Stimulated activated effector memory CD8-positive, alpha-beta T cell treated with anti-CD3 and anti-CD28 coated beads, Interleukin-12 subunit alpha, Interleukin-12 subunit beta, amount 100 ng/mL, for 72 hours (primary cell): ENCODE results near the gene HIF3A.
"Not testable (repeated sequence)": the region's sequence is repeated elsewhere in the genome, so short reads cannot be mapped to it uniquely, and the experiment has no call there.

ENCODE experiments used
- ATAC-seq: fragments of 150-1000 bp; cut with Tn5 transposase; 2 replicates; pipeline ENCODE4 v1.10.0; 2021
- DNase-seq, 2 donors: peaks; one replicate each; pipeline ENCODE4 v3.0.0; 2021 to 2022; ENCODE audit warnings: low spot score in 2 of 2
- H3K27ac Mint-ChIP-seq: one replicate; pipeline ENCODE4 v1.8.0; 2022; ENCODE audit warnings: mild to moderate bottlenecking, mixed read lengths
- H3K36me3 Mint-ChIP-seq: one replicate; pipeline ENCODE4 v1.8.0; 2022; ENCODE audit warnings: mild to moderate bottlenecking, mixed read lengths
- H3K4me1 Mint-ChIP-seq: one replicate; pipeline ENCODE4 v1.8.0; 2022; ENCODE audit warnings: mixed read lengths
- H3K4me3 Mint-ChIP-seq: one replicate; pipeline ENCODE4 v1.8.0; 2022; ENCODE audit warnings: mild to moderate bottlenecking, mixed read lengths
- H3K9me3 Mint-ChIP-seq: one replicate; pipeline ENCODE4 v1.8.0; 2022; ENCODE audit warnings: mixed read lengths

HIF3A gene

GRCh38 chr19:46374536-46375475 lies 78.0 kb downstream of the HIF3A start:
- Mint-ChIP-seq H3K36me3 (peaks cover 49% of the 10 kb centered on the region), H3K27ac (peak overlapping the region; percentile 14), H3K4me1 (peaks cover 29% of the 10 kb centered on the region), H3K4me3 (no peak overlapping the region), H3K9me3 (no peaks in the 10 kb centered on the region)
- ATAC-seq (no peak), DNase-seq (no peak)

DNA sequence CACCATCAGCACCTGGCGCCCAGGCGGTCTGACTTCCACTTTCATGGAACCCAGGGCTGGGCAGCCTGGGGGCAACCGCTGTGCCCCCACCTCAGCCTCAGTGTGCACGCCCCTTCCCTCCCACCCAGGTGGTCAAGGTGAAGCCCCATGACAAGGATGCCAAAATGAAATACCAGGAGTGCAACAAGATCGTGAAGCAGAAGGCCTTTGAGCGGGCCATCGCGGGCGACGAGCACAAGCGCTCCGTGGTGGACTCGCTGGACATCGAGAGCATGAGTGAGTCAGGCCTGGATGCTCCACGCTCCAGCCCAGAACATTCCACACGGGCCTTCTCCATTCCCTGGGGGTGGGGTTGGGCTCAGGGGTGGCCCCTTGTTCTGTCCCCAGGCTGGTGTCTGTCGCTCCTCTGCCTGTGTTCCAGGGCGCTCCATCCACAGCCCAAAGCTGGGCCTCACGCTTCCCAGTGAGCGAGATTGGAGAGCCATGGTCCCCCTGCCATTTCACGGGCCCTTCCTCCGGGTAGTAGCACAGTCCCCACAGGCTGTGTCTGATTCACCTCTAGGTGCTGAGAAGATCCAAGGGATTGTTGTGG lies 78.7 kb downstream of the HIF3A start:
- Mint-ChIP-seq H3K36me3 (peaks cover 56% of the 10 kb centered on the region), H3K27ac (peak overlapping the region; percentile 14), H3K4me1 (peaks cover 27% of the 10 kb centered on the region)
- ATAC-seq, H3K9me3 Mint-ChIP-seq, H3K4me3 Mint-ChIP-seq, DNase-seq: not testable (repeated sequence)

GRCh38 chr19:46376241-46377153 lies 79.7 kb downstream of the HIF3A start:
- H3K27ac Mint-ChIP-seq, result peak overlapping the region; percentile 14
- H3K36me3 Mint-ChIP-seq, result peaks cover 57% of the 10 kb centered on the region
- no peak for DNase-seq
- no peaks in the 10 kb centered on the region for H3K9me3 Mint-ChIP-seq
- ATAC-seq, result no peak
- H3K4me1 Mint-ChIP-seq, result peaks cover 18% of the 10 kb centered on the region
- no peak overlapping the region for H3K4me3 Mint-ChIP-seq

GRCh38 chr19:46378268-46378667 lies 81.4 kb downstream of the HIF3A start:
- peaks cover 74% of the 10 kb centered on the region for H3K36me3 Mint-ChIP-seq
- no peaks in the 10 kb centered on the region for H3K9me3 Mint-ChIP-seq
- peaks cover 8% of the 10 kb centered on the region for H3K4me1 Mint-ChIP-seq
- ATAC-seq, result no peak
- no peak for DNase-seq
- no peak overlapping the region for H3K4me3 Mint-ChIP-seq
- no peak overlapping the region for H3K27ac Mint-ChIP-seq

DNA sequence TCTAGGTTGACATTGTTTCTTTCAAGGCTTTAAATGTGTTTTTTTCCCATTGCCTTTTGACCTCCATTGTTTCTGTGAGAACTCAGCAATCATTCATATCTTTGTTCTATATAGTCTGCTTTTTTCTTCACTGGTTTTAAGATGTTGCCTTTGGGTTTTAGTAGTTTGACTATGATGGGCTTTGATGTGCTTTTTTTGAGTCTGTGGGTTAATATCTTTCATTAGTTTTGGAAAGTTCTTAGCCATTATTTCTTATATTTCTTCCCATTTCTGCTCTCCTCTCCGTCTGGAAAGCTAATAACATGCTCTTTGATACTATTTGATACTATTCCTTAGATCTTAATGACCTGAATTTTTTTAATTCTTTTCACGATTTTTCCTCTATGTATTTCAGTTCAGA lies 83.8 kb downstream of the HIF3A start:
- peak overlapping the region; percentile 3 for H3K27ac Mint-ChIP-seq
- no peak for DNase-seq
- no peak overlapping the region for H3K4me3 Mint-ChIP-seq
- no peak for ATAC-seq
- H3K4me1 Mint-ChIP-seq, result peaks cover 8% of the 10 kb centered on the region
- H3K36me3 Mint-ChIP-seq, result peaks cover 96% of the 10 kb centered on the region
- no peaks in the 10 kb centered on the region for H3K9me3 Mint-ChIP-seq

GRCh38 chr19:46381346-46381745 lies 84.5 kb downstream of the HIF3A start:
- H3K4me3 Mint-ChIP-seq, result no peak overlapping the region
- H3K36me3 Mint-ChIP-seq, result peaks cover 94% of the 10 kb centered on the region
- no peak for DNase-seq

DNA sequence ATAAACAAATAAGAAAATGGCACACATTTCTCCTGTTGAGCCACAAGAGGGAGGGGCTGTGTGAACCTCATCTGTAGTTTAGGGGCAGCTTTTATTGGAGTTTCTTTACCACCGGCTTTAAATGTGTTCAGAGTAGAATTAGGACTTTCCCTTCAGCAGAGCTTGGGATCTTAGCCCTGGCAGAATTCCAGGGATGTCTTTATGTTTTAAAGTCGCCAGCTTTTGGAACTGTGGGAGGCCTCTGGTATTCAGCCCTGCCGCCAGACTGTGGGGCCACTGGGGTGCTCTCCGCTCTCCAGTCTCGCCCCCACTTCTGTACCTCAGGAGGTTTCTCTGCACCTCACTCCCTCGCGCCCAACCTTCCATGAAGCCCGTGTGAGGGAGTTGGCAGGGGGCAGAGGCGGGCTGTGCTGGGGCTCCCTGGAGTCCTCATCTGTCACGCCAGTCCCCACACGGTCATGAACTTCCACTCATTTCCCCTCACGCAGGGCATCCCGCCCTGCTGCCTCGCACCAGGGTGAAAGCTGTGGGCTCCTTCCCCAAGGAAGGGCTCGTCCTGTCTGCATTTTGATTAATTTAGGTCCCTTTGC lies 85.0 kb downstream of the HIF3A start:
- H3K4me1 Mint-ChIP-seq, result no peaks in the 10 kb centered on the region
- H3K27ac Mint-ChIP-seq, result no peak overlapping the region
- no peak for ATAC-seq
- no peaks in the 10 kb centered on the region for H3K9me3 Mint-ChIP-seq
- DNase-seq, result no peak
- H3K36me3 Mint-ChIP-seq, result peaks cover 93% of the 10 kb centered on the region
- no peak overlapping the region for H3K4me3 Mint-ChIP-seq

More at GRCh38 chr19:46381346-46381745, 84.5 kb downstream of the HIF3A start:
- peak overlapping the region; percentile 3 for H3K27ac Mint-ChIP-seq
- H3K4me1 Mint-ChIP-seq, result peaks cover under 1% of the 10 kb centered on the region
- H3K9me3 Mint-ChIP-seq, result no peaks in the 10 kb centered on the region
- no peak for ATAC-seq

GRCh38 chr19:46383171-46383815 lies 86.5 kb downstream of the HIF3A start:
- ATAC-seq (no peak), DNase-seq (no peak)
- Mint-ChIP-seq H3K4me3 (no peak overlapping the region), H3K9me3 (no peaks in the 10 kb centered on the region), H3K27ac (no peak overlapping the region), H3K4me1 (no peaks in the 10 kb centered on the region), H3K36me3 (peaks cover 94% of the 10 kb centered on the region)

DNA sequence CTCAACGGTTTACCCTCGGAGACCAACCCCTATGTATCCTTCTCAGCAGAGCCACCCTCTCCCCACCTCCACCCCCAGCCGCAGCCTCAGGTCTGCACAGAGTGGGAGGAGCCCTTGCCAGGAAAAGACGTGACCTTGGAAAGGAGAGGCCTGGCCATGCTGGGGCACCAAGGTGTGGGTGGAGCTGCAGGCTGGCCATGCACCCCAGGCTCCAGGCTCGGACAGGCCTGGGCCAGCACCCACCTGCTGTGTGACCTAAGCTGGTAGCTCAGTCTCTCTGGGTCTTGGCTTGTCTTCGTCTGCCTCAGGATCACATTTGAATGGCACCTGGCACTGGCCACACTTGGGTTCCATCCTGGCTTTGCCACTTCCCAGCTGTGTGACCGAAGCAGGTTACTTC lies 87.0 kb downstream of the HIF3A start:
- ATAC-seq, result no peak
- H3K4me1 Mint-ChIP-seq, result no peaks in the 10 kb centered on the region
- H3K27ac Mint-ChIP-seq, result no peak overlapping the region
- no peak overlapping the region for H3K4me3 Mint-ChIP-seq
- DNase-seq, result no peak
- peaks cover 94% of the 10 kb centered on the region for H3K36me3 Mint-ChIP-seq
- no peaks in the 10 kb centered on the region for H3K9me3 Mint-ChIP-seq

DNA sequence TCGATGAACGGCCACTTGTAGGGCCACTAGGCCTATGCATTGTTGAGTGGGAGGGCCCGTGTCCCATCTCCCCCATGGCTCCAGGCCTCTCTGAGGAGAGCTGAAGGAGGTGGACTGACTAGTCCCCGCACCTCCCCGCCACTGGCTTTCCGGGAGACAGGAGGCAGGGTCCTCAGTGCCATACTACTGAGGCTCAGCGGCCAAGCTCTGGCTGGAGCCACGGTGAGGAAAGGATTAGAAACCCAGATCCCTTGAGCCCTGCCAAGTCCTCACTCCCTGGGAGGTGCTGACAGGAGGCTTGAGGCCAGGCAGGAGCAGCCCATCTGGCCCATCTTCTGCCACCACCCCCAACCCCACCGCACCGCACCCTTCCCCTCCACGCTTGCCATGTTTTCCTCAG lies 87.6 kb downstream of the HIF3A start:
- Mint-ChIP-seq H3K36me3 (peaks cover 94% of the 10 kb centered on the region), H3K4me1 (no peaks in the 10 kb centered on the region), H3K9me3 (no peaks in the 10 kb centered on the region), H3K4me3 (no peak overlapping the region), H3K27ac (no peak overlapping the region)
- DNase-seq (no peak), ATAC-seq (no peak)

DNA sequence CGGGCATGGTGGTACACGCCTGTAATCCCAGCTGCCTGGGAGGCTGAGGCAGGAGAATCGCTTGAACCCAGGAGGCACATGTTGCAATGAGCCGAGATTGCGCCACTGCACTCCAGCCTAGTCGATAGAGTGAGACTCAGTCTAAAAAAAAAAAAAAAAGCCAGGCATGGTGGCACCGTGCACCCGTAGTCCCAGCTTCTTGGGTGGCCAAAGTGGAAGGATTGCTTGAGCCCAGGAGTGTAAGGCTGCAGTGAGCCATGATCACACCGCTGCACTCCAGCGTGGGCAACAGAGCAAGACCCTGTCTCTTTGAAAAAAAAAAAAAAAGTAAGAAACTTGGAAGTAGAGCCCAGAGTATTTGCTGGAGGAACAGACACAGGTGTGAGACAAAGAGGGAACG lies 88.8 kb downstream of the HIF3A start:
- no peak overlapping the region for H3K27ac Mint-ChIP-seq

GRCh38 chr19:46386151-46386550 lies 89.3 kb downstream of the HIF3A start:
- Mint-ChIP-seq H3K4me1 (no peaks in the 10 kb centered on the region), H3K36me3 (peaks cover 91% of the 10 kb centered on the region), H3K4me3 (no peak overlapping the region), H3K9me3 (no peaks in the 10 kb centered on the region), H3K27ac (no peak overlapping the region)
- ATAC-seq, result no peak
- no peak for DNase-seq

More for the DNA sequence above, 88.8 kb downstream of the HIF3A start:
- no peaks in the 10 kb centered on the region for H3K9me3 Mint-ChIP-seq
- DNase-seq (no peak), ATAC-seq (no peak)
- no peaks in the 10 kb centered on the region for H3K4me1 Mint-ChIP-seq
- H3K4me3 Mint-ChIP-seq, result no peak overlapping the region
- peaks cover 91% of the 10 kb centered on the region for H3K36me3 Mint-ChIP-seq

- Mint-ChIP-seq H3K36me3 (peaks cover 88% of the 10 kb centered on the region), H3K4me1 (no peaks in the 10 kb centered on the region), H3K27ac (no peak overlapping the region), H3K9me3 (no peaks in the 10 kb centered on the region), H3K4me3 (no peak overlapping the region)
- no peak for DNase-seq
- ATAC-seq, result no peak
Observed at GRCh38 chr19:46386996-46387712, 90.3 kb downstream of the HIF3A start.

DNA sequence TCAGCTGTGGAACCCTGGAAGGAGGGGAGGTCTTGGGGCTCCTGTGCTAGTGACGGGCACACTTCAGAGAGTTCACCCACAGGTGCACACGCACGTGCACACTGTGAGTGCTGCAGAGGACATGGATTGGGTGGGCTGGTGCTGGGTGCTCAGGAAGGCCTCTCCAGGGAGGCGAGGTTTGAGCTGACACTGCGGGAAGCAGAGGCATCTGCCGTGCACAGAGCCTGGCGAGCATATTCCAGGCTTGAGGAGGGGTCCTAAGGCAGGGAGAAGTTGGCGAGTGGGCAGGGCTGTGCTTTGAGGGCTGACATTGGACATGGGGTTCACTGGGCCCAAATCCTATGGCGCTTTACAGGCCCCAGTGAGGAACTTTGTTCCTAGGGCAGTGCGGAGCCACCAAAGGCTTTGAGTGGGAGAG lies 90.9 kb downstream of the HIF3A start:
- H3K36me3 Mint-ChIP-seq, result peaks cover 87% of the 10 kb centered on the region

More for the DNA sequence above, 90.9 kb downstream of the HIF3A start:
- H3K27ac Mint-ChIP-seq, result no peak overlapping the region
- H3K4me1 Mint-ChIP-seq, result no peaks in the 10 kb centered on the region
- H3K9me3 Mint-ChIP-seq, result no peaks in the 10 kb centered on the region
- H3K4me3 Mint-ChIP-seq, result no peak overlapping the region
- DNase-seq (no peak), ATAC-seq (no peak)
